GM12875 (cell line): ENCODE measurements around the gene PPDPF.

Experiments
- H3K4me3 ChIP-seq: one replicate; pipeline ENCODE4 v1.5.1; 2011; ENCODE audit warnings: low read depth, low read length, control low read depth
- CTCF ChIP-seq: IDR thresholded peaks from 2 replicates; pipeline ENCODE4 v1.5.1; 2011; ENCODE audit warnings: low read depth, mild to moderate bottlenecking, control low read depth, inconsistent platforms, low read length, moderate library complexity, borderline replicate concordance; ENCODE audit not compliant: insufficient read depth

Gene PPDPF

GRCh38 chr20:63544241-63544957 is 23.8 kb downstream of the PPDPF start:
- H3K4me3 ChIP-seq, result no peak overlapping the region
- TF ChIP-seq CTCF, result no peak

- H3K4me3 ChIP-seq, result no peak overlapping the region
- TF ChIP-seq CTCF, result no peak
Observed at GRCh38 chr20:63544958-63545516, 24.5 kb downstream of the PPDPF start.

GRCh38 chr20:63545814-63546213 is 25.2 kb downstream of the PPDPF start:
- TF ChIP-seq CTCF, result no peak
- no peak overlapping the region for H3K4me3 ChIP-seq

- H3K4me3 ChIP-seq, result no peak overlapping the region
- TF ChIP-seq CTCF, result no peak
Observed at GRCh38 chr20:63546256-63546955, 25.8 kb downstream of the PPDPF start.

GRCh38 chr20:63546956-63547724 is 26.6 kb downstream of the PPDPF start:
- TF ChIP-seq CTCF, result no peak
- H3K4me3 ChIP-seq, result no peak overlapping the region

GRCh38 chr20:63547725-63548480 is 27.3 kb downstream of the PPDPF start, which contains the start of gene SRMS:
SRMS (minus strand) TSS chr20:63547749; CDS start chr20:63547463, 286 bp downstream.
- no peak within 1 kb of the TSS for H3K4me3 ChIP-seq
- TF ChIP-seq CTCF, result no peak
